Measurements from ENCODE around the gene SLC6A15.

DNA sequence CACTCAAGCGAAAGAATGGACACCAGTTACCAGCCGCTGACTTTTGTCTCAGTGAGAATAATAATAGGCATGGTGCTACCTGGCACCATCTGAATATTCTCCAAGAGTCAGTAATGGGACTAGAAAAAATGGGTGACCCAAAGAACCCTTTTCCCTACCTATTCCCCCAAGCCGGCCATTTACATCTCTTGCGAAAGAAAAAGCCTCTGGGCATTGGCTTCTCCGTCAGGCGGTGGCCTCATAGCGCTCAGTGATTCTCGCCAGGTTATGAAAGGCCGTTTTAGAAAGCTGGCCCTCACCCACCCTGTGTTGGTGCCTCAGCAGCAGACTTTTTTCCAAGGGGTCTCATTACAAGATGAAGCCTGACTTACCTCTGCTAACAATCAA lies 523 bp upstream of the SLC6A15 start:
- TF ChIP-seq, protein P1, sequence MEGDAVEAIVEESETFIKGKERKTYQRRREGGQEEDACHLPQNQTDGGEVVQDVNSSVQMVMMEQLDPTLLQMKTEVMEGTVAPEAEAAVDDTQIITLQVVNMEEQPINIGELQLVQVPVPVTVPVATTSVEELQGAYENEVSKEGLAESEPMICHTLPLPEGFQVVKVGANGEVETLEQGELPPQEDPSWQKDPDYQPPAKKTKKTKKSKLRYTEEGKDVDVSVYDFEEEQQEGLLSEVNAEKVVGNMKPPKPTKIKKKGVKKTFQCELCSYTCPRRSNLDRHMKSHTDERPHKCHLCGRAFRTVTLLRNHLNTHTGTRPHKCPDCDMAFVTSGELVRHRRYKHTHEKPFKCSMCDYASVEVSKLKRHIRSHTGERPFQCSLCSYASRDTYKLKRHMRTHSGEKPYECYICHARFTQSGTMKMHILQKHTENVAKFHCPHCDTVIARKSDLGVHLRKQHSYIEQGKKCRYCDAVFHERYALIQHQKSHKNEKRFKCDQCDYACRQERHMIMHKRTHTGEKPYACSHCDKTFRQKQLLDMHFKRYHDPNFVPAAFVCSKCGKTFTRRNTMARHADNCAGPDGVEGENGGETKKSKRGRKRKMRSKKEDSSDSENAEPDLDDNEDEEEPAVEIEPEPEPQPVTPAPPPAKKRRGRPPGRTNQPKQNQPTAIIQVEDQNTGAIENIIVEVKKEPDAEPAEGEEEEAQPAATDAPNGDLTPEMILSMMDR (IDR thresholded peaks at IDR 0.05; ENCODE audit: low read depth, low read length, missing input control), result no peak
- TF ChIP-seq GABPA (IDR thresholded peaks at IDR 0.05 in 1 of 2, conservative IDR thresholded peaks at IDR 0.05 in 1 of 2), result no peak

Measured in liver (tissue), 3 donors.